Stimulated activated CD4-positive, alpha-beta T cell treated with anti-CD3 and anti-CD28 coated beads, Interleukin-15, amount 100 ng/mL, for 24 hours (primary cell): Measurements from ENCODE around the gene NET1.
"Not testable (repeated sequence)": the region's sequence is repeated elsewhere in the genome, so short reads cannot be mapped to it uniquely, and the experiment has no call there.

Experiments used
- DNase-seq: peaks from one replicate; pipeline ENCODE4 v3.0.0-alpha.2; 2020

The NET1 gene

DNA sequence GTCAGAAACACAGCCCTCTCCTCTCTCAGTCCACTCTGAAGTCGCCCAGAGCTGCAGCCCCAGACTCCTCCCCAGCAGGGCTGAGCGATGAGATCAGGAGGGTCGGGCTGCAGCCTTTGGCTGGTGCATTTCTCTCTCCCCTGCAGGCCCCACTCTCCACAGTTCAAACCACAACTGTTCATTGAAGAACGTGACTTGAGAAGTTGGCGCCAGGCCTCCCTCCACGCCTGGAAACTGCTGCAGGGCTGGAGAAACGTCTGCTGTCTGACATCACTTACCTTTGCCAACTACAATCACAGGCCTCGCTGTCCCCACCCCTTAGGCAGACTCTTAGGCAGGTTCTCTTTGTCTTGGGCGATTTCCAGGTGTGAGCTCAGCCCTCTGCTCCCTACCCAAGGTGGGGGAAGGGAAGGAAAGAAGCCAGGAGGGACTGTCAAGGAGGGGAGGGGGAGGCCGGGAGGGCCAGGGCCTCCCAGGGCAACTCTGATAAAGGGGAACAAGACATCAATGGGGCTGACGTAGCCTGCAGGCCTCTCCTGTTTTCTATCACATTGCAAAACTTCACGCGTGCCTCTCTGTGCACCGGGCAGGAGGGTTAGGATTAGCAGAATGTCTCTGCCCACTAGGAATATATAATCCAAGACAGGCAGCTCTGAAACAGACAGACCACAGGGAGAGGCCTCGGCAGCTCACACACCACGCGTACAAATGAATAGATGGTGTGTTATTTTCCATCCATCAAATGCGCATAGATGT is 54.3 kb downstream of the NET1 start:
- no peak for DNase-seq

DNA sequence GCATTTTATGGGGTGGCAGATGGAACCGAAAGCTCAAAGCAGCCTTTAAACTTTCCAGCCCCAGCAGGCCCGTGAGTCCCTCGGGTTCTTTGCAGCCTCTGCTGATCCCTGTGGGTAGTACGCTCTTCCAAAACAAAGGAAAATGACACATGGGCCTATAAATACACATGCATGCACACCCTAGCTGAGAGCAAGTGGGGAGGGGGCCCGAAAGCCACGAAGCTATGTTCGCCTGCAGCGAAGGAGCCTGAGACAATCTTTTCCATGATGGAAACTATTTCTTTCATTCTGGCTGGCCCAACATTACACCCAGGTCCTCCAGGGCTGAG is 54.8 kb downstream of the NET1 start:
- DNase-seq = no peak

DNA sequence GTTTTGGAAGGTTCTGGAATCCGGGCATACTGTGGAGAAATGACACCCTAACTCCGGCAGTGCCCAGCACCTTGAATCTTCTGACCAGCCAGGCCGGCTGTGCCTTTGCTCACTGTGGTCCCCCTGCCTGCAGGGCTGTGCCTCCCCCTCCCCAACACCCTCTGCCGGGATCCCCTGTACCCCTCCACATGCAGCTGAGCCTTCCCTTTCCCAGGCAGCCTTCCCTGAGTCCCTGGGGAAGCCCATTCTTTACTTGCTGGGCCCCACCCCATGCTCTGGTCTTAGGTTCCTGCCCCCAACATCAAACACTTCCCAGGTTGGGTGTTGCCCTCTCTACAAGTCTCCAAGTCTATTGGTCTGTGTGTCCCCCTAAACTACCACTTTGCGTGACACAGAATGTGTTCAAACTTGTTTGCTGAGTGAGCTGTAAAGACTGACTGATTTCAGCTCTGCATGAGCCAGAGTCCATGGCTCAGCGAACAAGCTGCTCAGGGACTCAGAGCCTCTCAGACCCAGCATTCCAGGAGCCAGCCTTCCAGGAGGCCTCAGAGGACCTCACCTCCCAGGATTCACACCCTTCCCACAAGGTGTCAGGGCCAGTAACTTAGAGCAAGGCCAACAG is 55.4 kb downstream of the NET1 start:
- no peak for DNase-seq

DNA sequence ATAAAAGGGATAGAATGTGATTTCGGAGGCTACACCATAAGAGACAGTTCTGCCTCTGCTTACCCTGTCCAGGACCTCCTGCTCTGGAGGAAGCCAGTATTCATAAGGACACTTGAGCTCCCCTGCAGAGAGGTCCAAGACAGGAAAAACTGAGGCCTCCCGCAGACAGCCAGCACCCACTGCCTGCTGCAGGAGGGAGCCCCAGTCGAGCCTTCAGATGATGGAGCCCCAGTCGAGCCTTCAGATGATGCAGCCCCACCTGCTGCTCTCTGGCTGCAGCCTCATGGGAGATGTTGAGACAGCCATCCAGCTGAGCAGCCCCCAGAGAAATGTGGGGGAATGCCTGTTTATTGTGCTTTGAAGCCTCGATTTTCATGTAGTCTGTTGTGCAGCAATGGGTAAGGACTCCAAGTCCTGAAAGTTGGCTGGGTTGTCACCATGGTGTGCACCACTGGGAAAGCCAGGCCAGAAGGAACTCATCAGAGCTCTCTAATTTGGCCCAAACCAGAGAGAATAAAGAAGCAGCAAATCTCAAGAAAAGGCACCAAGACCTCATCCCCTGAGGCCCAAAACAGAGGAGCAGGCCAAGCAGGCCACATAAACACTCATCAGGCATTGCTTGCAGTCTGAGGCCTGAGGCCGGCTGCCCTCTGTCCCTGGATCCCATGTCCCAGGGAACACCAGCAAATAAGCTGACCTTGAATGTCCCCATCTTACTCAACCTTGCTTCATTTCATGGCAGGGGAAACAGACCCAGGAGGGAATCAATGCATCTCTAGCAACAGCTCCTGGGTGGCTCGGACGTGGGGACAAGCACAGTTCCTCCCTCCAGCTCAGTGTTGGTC is 56.1 kb downstream of the NET1 start:
- no peak for DNase-seq

DNA sequence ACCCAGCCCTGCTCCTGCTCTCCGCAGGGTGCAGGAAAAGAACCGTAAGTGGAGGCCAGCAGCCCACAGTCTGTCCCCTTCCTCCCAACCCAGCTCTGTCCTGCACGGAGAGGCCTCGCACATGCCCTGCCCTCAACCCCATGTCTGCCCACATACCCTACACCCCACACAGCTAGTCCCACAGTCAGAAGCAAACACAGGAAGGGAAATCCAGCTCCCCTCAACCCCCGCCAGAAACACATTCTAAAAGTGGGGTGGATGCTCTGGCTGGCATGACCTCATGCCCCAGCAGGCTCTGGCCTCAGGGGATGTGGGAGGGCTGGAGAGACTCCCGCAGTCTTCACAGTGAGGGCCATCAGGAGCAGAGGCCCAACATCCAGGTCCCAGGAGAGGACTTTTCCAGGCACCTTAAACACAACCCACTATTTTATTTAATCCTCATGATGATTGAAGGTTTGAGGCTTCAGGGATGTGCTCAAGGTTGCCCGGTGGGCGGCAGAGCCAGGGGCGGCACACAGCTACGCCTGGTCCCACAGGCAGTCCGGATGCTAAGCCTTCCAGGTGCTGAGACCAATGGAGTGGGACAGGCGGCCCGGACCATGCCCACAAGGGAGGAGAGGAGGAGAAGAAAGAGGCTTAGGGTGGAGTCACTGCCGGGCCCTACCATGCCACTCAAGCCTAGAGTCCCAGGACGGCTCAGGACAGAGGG is 57.1 kb downstream of the NET1 start:
- no peak for DNase-seq

DNA sequence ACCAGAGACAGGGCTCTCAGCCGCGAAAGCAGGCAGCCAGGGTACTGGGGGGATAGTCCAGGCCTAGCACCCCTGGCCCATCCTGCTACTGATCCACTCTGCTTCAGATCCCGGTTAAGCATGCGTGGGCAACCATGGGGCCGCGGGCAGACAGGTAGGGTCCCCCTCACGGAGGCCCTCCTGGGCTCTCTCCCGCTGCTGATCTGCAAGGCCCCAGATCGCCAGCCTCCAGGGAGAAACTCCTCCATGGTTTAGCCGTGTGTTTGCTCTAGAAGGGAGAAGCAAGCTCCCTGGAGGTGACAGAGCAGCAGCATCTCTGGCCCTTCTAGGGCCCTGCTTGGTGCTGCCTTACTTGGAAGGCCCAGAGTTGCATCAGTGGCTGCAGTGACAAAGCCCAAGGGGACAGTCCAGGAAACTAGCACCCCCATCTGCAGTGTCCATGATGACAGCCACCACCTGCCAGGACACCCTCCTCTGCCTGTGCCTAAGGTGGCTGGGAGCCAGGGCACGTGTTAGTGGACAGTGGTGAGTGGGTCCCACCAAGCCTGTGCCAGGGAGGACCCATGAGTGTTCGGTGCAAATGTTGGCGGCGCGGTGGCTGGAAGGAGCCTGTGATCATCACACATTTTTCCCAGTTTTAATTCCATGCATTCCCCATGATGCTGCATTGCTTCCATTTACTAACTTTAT is 57.9 kb downstream of the NET1 start:
- no peak for DNase-seq

DNA sequence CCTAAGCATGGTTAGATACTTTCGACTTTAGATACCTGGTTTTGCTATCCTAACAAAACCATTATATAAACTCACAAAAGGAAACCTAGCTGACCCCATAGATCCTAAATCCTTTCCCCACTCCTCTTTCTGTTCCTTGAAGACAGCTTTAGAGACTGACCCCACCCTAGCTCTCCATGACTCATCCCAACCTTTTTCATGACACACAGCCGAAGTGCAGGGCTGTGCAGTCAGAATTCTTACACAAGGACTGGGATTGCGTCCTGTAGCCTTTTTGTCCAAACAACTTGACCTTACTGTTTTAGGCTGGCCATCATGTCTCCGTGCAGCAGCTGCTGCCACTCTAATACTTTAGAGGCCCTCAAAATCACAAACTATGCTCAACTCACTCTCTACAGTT is 62.3 kb downstream of the NET1 start:
- not testable (repeated sequence) for DNase-seq

DNA sequence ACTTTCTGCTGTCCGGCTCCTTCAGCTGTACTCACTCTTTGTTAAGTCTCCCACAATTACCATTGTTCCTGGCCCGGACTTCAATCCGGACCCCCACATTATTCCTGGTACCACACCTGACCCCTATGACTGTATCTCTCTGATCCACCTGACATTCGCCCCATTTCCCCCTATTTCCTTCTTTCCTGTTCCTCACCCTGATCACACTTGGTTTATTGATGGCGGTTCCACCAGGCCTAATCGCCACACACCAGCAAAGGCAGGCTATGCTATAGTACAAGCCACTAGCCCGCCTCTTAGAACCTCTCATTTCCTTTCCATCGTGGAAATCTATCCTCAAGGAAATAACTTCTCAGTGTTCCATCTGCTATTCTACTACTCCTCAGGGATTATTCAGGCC is 62.7 kb downstream of the NET1 start:
- DNase-seq = not testable (repeated sequence)

DNA sequence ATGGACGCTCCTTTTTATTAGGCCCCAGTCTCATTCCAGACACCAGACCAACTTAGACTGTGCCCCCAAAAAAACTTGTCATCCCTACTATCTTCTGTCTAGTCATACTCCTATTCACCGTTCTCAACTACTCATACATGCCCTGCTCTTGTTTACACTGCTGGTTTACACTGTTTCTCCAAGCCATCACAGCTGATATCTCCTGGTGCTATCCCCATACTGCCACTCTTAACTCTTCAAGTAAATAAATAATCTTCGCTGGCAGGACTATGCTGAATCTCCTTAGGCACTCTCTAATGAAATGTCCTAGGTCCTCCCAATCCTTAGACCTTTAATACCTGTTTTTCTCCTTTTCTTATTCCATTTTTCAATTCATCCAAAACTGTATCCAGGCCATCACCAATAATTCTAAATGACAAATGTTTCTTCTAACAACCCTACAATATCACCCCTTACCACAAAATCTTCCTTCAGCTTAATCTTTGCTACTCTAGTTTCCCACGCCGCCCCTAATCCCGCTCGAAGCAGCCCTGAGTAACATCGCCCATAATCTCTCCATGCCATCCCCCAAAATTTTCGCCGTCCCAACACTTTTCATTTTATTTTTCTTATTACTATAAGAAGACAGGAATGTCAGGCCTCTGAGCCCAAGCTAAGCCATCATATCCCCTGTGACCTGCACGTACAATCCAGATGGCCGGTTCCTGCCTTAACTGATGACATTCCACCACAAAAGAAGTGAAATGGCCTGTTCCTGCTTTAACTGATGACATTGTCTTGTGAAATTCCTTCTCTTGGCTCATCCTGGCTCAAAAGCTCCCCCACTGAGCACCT is 63.8 kb downstream of the NET1 start:
- DNase-seq = not testable (repeated sequence)

DNA sequence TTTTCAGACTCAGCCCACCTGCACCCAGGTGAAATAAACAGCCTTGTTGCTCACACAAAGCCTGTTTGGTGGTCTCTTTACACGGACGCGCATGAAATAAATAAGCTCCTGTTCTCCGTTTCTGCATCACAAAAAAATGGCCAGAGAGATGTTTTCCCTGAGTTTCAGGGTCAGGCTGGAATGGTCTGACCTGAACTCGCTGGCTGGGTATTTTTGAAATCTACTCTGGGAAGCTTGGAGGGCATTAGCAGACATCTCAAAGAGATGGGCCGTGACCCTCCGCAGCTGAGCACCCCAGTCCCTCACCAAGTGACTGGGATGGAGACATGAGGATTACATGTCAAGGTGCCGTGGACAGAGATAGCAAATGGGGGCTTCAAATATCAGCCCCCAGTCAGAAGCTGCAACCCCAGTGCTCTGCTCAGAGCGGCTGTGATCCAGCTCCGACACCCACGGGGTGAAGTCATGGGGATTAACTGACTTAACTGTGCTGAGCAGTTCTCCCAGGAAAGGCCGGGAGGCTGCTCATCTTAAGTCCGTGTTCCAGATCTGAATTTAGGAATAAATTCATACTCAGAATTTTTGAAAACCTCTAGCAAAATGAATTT is 64.7 kb downstream of the NET1 start:
- no peak for DNase-seq

DNA sequence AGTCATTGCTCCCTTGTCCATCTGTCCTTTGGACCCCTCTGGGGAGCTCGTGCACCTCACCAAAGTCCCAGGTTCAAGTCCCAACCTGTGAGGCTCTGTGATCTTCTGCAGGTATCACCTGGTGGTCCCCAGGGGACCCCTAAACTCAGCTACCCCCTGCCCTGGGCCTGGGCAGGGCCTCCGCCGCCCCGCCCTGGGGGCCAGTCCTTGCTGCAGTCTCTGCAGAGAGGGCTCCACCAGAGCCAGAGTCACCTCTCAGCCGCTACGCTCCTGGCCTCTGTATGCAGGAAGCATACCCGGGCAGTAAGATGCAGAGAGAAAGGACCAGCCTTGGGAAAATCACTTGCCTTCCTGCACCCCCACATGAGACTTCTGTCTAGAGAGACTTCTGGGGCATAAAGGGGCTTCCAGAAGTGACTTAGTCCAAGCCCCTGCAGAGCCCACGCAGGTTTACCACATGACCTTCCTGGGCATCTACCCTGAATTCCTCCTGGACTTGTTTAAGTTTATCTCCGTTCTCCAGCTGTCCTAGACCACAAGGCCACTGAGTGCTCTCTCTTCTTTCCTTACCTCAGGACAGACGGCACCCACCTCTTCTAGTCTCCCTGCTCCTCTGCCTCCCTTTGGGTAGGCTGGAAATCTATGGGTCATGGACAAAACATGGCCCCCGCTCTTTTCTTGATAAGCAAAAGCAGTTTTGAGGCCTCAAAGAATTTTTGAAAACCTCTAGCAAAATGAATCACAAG is 65.8 kb downstream of the NET1 start:
- DNase-seq = no peak

DNA sequence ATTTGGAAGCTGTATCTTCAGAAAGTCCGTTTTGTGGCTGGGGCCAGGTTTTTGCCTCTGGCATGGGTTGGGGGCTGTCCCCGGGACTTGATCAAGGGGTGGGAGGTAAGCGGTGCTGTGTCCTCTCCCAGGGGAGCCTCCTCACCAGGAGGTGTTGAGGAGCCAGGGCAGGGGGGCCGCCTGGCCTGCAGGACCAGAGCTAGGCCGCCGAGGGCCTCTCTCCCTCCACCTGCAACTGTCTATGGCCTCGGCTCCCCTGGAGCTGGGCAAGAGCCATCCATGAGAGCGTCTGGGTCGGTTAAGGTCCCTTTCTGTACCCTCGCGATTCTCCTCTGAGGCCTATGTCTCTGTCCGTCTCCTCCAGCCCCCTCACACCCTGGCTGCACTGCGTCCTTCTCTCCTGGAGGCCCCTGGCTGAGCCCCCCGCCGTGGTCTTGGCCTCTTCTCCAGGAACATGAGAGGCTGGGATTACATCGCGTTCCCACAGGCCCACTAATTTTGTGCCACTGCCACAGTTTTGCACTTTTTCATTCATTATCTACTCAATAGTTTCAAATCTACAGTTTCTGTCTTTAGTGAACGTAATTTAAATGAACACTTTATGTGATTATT is 66.4 kb downstream of the NET1 start:
- DNase-seq = no peak

DNA sequence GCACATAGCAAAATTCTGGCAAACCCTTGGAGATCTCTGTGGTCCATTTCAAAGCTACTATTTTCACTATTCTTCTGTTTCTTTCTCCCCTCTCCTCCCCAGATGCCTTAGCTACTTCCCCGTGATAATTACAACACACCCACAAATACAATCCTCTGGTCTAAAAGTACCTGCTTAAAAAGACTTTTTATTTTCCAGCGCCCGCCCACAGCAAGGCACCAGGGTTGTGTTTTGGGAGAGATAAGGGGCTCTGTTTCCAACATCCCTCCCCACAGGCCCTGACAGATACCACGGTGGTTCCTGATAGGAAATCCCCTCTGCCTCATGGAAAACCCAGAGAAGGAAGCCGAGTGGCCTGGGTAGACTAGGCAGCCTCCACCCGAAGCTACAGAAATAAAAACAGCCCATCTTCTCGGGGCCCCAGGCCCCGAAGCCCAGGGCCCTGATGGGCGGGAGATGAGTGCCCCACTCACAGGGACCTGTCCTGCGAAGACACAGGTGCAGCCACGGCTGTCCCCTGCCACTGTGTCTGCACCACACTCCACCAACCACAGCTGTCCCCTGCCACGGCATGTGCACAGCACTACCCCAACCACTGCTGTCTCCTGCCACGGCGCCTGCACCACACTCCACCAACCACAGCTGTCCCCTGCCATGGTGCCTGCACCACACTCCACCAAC is 67.3 kb downstream of the NET1 start:
- DNase-seq = peak; percentile 21

DNA sequence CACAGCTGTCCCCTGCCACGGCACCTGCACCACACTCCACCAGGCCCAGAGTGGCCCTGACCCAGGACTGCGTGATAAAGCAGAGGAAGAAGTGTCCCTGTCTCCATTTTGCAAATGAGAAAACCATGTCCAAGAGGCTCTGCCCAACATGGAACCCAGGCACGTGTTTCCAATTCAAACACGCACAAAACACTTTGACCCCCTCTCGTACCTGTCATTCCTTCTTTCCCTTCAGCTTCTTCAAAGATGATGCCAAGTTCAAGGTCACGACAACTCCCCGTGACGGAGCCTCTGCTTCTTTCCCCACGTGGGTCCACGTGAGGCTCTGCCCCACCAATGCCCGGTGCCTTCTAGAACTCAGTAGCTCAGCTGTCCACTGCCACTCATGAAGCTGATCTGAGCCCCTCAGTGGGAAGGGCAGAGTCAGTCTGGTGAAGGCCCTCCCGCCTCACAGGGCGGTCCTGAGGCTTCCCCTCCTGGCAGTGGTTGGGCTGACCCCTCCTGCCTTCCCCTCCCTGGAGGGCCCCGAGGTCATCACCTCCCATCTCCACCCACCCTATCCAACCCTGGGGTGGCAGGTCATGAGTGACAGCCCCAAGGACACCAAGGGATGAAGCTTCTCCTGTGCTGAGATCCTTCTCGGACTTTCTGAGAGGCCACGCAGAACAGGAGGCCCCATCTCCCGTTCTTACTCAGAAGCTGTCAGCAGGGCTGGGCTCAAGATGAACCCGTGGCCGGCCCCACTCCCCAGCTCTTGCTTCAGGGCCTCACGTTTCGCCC is 68.0 kb downstream of the NET1 start:
- DNase-seq = no peak

DNA sequence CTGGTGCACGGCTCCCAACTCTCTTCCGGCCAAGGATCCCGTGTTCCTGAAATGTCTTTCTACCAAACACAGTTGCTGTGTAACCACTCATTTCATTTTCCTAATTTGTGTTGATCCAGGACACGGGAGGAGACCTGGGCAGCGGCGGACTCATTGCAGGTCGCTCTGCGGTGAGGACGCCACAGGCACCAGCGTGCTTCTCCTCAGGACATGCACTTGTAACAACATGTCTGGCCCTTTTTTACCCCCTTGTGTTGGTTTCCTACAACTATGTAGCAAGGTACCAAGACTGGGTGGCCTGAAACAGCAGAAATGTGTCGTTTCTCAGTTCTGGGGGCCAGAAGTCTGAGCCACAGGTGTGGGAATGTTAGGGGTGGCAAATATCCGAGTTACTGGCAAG is 68.8 kb downstream of the NET1 start:
- no peak for DNase-seq

DNA sequence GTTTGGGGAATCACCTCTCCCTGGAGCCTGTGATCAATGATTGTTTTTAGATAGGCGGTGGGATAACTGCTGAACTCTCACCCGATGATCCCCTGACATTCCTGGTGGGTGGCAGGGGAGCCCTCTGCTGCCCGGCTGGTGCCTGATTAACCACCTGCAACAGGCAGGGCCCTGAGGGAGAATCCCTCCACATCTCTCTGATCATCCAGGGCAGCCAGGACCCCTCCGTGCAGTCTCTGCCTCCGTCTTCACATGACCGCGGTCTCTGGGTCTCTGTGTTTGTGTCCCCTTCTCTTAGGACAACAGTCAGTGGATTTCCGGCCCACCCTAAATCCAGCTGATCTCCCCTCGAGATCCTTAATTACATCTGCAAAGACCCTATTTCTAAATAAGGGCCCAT is 69.7 kb downstream of the NET1 start:
- DNase-seq = no peak

DNA sequence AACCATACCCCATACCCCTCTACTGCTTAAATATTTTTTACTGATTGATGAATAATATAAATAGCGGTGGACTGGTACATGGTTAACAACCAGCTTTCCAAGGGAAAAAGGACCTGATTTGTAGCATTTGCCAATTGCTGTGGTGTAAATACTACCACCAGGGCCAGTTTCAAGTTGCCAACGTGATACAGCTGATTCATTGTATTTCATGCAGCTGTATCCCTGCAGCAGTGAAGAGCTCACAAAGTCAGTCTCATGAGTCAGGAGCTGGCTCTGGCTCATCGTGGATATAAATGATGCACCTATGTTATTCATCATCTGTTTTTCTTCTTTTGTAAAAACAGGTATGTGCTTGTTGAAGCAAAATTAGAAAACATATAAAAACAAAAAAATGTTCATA is 71.8 kb downstream of the NET1 start:
- DNase-seq = no peak

DNA sequence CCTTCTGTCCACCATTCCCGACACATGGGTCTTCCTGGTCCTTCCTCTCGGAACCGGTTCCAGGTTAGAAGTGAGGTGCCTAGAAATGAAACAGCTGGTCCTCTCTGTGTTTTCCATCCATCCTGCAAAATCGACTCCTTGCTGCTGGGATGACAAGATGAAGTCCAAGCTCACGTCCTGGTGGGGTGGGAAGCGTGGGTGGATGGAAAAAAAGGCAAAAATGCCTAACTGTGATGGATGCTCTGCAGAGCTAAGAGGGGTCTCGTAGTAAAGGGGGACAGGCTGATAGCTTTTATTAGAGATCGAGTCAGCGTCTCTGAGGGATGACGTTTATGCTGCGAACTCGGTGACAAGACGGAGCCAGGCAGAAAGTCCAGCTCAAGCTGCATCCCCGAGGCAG is 72.9 kb downstream of the NET1 start:
- DNase-seq = no peak
